ENCODE data around the gene TRABD2A.

DNA sequence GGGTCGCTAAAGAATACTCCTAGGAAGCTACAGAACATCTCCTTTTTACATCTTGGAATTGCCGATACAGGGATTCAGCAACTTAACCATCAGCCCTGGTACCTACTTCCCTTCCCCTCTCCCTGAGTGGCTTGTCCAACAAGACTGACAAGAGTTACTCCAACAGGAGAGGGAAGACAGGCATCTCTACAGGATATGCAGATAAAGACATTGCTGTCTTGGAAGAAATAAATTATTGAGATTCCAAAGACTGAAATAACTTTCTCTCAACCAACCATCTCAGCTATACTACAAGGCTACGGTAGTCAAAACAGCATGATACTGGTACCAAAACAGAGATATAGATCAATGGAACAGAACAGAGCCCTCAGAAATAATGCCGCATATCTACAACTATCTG lies 87.2 kb downstream of the TRABD2A start:
- TF ChIP-seq ZNF143 (CRISPR knock-in tag; IDR thresholded peaks at IDR 0.05), result no peak
- TF ChIP-seq IRF9 (tag; IDR thresholded peaks at IDR 0.05), result no peak
- TF ChIP-seq NFE2 (IDR thresholded peaks at IDR 0.05; ENCODE audit: low read depth), result no peak
- no peak for TF ChIP-seq KAT7 (CRISPR knock-in tag; IDR thresholded peaks at IDR 0.05; ENCODE audit: borderline replicate concordance)
- no peak for TF ChIP-seq CTCF (IDR thresholded peaks at IDR 0.05 in 2 of 3, conservative IDR thresholded peaks at IDR 0.05 in 1 of 3; ENCODE audit: insufficient read depth in 2 of 3, low read depth in 1 of 3, low read length in 3 of 3)
- no peak for TF ChIP-seq RAD21 (CRISPR knock-in tag; conservative IDR thresholded peaks at IDR 0.05 in 1 of 2, IDR thresholded peaks at IDR 0.05 in 1 of 2)
- TF ChIP-seq ZNF764 (CRISPR knock-in tag; IDR thresholded peaks at IDR 0.05; ENCODE audit: low read depth), result no peak
- no peak for TF ChIP-seq SP2 (IDR thresholded peaks at IDR 0.05; ENCODE audit: extremely low read depth, low read depth, low read length, poor library complexity, severe bottlenecking)
- no peak for TF ChIP-seq IRF2 (CRISPR knock-in tag; IDR thresholded peaks at IDR 0.05)
- TF ChIP-seq, protein P1, sequence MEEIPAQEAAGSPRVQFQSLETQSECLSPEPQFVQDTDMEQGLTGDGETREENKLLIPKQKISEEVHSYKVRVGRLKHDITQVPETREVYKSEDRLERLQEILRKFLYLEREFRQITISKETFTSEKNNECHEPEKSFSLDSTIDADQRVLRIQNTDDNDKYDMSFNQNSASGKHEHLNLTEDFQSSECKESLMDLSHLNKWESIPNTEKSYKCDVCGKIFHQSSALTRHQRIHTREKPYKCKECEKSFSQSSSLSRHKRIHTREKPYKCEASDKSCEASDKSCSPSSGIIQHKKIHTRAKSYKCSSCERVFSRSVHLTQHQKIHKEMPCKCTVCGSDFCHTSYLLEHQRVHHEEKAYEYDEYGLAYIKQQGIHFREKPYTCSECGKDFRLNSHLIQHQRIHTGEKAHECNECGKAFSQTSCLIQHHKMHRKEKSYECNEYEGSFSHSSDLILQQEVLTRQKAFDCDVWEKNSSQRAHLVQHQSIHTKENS (CRISPR knock-in tag; IDR thresholded peaks at IDR 0.05), result no peak
- TF ChIP-seq MEF2D (tag; conservative IDR thresholded peaks at IDR 0.05; ENCODE audit: low read depth), result no peak
- TF ChIP-seq EGR1 (conservative IDR thresholded peaks at IDR 0.05), result no peak
- TF ChIP-seq MAFK (IDR thresholded peaks at IDR 0.05; ENCODE audit: low read length), result no peak
